GM18870 (cell line): Measurements from ENCODE around the gene AGBL1.

Experiments used
- ATAC-seq: cut with Tn5 transposase; IDR thresholded peaks from one replicate; pipeline ENCODE4 v1.9.1; 2021; ENCODE audit warnings: moderate library complexity; ENCODE audit not compliant: unreplicated experiment

Gene AGBL1

DNA sequence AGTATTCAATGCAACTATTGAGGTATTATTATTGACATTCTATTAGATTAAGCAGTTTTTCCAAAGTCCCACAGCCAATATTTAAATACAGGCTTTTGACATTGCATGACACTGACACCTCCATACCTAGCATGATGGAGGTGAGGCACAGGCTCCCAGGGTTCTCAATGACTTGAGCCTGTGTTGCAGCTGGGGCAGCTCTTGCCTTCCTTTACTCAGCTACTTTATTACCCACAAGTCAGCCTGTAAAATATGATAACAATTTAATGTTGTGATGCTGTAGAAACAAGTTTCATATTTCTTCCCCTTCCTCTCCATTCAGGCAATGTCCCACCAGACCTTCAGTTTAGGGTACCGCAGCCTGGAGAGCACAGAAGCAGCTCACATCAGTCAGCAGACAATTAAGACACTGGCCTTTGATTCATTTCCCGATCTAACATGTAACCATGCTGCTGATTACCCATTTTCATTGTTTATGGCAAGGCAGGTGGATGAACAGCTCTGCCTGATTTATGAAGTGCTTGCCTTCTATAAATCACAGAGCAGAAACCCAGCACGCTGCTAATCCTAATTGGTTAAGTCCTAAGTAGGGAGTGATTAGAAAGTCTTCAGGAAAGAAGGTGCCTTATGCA lies 826.1 kb downstream of the AGBL1 start:
- ATAC-seq, result no peak

DNA sequence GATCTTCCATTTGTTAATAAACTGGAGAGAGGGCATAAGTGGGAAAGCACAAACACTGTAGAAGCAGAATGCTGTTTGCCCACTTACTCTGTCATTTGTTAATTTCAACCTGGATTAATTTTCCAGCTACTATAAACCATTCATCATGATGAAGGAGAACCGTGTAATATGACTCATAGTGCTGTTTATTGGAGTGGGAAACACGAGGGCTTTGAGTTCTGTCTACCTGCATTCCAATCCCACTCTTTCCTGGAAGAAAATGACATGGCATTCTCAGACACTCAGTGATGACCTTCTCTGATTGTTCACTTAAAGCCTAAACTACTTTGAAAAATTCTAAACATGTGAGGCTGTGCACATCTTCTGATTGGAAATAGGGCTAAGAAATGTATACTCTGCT lies 826.7 kb downstream of the AGBL1 start:
- ATAC-seq, result no peak

DNA sequence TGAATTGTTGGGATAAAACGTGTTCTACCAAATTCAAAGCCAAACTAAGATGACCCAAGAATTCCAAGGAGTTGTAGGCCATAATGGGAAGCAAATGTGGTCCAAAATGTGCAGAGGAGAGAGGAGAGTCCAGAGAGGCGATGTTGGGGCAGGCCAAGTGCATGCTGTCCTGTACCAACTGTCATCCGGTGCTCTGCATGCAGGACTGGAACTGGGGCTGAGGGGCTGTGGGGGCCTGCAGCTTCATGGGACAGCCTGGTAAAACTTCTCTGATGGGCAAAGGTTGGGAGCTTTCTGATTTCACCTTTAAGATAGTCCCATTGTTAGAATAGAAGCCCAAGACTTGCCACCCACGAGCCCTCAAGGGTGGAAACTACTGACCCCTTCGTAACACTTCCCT lies 831.4 kb downstream of the AGBL1 start:
- ATAC-seq, result no peak

DNA sequence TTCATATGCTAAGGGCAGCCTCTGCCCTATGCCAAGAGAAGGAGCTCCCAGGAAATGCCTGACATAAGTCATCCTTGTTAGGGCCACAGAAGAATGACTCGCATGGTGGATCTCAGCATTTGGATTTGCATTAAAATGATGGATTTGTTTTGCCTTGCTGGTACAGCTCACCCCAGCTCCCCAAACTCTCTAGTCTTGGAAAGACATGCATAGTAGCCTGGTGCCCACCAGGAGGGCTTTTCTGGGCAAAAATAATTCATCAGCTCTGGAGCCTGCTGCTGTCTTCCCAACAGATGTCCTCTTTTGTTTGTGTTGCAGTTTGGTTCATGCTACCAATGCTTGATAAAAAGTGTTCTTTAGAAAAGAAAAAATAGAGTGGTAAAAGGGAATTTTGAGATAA lies 833.0 kb downstream of the AGBL1 start:
- ATAC-seq, result no peak

DNA sequence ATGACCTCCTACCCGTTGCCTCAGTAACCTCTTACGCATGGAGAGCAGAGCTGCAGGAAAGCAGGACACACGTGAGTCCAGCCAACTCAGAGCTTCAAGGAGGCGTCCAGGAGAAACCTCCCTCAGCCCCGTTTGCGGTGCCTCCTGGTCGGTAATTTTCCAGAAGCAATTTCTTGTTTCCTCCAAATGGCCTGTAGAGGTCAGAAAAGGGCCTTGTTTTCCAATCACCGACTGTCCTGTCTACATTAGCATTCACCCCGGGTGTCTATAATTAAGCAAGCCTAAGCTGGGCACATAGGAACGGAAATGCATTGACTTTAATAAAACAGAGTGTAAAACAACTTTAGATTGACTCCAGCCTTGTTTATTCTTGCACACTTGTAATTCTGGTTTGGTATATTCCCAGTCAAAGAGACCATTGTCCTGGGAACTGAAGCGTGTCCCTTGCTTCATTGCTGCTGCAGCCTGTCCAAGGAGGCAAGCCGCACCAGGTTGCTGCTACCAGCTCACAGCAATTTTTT lies 836.2 kb downstream of the AGBL1 start:
- no peak for ATAC-seq

DNA sequence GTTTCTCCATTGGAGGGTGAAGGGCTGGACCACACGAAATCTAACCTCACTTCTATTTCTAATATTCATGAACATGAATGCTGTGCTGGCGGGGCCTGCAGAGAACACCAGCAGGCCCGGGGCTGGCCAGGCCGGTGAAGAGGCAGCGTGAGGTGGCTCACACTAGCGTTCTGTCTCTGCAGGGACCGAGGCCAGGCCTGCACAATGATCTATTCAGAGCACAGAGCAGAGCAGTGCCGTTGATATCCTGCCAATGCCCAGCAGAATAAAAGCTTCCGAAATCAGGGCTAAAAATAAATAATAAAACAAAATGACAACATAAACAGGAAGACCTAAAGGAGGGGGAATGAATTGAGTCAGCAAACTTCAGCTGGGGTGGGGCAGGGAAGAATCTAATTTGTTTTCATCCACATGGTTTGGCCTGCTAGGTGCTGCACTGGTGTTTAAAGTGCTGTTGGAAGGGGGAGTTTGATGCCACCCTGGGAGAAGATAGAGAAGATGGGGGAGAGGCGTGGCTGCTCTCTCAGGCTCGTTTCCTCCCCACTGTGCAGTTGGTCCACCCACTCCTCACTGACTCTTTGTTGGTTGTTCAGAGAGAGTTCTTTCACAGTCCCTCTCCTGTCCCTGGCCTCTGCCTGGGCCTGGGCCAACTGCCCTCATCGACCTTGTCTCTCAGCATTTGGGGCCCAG lies 837.1 kb downstream of the AGBL1 start:
- no peak for ATAC-seq

DNA sequence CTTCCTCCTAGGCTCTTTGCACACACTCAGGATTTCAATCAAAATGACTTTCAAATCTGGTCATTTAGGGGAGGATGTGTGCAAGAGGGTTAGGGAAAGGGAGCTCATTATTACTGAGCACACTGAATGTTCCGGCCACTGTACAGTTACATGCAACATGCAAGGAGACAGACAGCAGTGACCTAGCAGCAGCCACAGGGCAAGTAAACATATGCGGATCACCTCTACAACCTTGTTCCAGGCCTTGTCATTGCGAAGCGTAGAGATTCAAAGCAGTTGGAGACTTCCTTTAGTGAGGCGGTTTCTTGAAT lies 837.6 kb downstream of the AGBL1 start:
- ATAC-seq, result no peak

DNA sequence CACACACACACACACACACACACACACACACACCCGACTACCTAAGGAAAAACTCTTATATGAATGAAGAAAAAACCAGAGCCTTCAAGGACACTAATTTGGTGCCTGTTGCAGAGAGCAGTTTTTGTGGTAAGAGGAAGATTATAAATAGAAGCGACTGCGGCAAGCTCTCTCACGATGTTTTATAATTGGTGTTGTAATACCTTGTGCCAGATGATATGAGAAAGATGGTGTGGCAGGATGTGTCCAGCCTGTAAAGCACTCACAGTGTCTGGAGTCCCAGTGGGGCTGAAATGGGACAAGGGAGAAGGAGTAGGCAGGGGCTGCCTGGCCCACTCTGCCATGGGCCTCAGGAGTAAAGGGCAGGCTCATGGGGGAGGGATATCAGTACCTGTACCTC lies 839.9 kb downstream of the AGBL1 start:
- ATAC-seq, result no peak

DNA sequence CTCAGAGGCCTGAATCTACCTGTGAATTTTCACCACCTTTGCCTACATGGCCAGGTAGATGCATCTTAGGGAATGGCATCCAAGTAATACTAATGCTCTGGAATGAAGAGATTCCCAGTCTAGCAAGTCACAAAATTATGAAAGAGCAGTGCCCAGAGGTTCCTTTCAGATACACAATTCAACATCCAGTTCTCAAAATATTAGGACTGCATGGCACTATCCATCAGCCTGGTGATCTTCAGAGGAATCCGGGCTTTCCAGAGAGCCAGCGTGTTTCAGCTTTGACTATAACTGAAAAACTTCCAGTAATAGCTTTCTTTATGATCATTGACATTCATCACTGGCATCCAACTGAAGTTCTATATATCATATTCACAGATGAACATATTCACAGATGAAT lies 849.8 kb downstream of the AGBL1 start:
- no peak for ATAC-seq

DNA sequence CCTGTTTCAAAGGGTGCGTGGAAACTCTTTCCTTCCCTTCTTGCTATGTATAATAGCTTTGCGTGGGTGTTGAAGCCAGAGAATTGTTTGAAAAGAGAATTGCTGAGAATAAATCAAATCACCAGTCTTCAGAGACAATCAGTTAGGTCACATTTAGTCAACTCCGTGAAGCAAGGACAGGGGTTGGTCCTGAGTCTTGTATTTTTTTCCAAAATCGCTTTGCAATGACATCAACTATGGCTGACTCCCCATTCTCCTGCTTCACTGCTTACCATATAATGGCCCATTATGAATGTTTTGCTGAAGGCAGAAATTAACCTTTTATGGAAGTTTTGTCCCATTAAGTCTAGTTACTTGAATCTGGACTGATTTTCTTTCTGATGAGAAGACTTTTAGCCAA lies 852.8 kb downstream of the AGBL1 start:
- ATAC-seq, result no peak

DNA sequence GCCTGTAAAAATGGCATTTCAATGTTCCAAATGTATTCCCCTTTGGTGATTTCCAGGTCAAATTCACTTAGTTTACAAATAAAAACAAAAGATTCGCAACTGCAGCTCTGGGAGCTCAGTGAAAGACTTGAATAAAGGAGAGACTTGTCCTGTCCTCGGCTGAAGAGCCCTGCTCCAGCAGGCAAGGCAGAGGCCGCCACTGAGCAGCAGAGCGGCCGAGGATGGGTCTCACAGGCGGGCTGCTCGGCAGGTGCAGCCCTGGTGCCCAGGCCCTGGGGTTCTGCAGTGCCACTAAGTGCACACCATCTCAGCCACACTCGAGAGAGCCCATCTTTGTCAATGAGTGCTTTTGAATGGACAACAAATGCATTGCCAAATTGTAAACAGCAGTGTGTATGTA lies 856.2 kb downstream of the AGBL1 start:
- ATAC-seq, result no peak

DNA sequence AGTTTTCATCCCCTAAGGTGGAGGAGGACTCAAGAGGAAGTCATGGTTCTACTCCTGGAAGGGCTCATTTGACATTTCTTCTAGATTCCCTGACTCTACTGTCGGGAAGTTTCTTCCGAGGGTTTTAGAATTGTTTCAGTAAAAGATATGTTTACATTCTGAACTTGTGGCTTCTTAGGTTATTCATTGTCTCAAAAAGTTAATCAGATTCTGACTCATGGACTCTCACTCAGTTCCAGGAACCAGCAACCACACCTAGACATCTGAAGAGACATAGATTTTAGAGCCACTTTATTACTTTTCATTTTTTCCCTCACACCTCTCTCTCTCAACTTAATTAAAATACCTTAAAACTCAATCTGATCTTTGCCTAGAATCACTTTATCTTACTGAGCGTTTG lies 862.6 kb downstream of the AGBL1 start:
- no peak for ATAC-seq

DNA sequence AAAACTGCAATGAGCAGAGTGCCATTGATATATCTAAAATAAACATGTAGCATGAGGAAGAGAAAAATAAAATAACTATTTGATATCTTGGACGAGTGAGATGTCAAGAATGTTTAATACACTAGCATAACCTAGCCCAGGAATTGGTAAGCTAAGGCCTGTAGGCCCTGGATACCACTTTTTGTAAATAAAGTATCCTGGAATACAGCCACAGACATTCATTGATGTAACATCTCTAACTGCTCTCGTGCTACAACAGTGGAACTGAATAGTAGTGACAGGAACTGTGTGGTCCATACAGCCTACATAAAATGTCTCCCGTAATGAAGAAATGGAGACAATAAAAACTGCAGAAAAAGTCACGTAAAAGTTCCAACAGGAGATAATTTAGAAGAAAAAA lies 869.0 kb downstream of the AGBL1 start:
- no peak for ATAC-seq

DNA sequence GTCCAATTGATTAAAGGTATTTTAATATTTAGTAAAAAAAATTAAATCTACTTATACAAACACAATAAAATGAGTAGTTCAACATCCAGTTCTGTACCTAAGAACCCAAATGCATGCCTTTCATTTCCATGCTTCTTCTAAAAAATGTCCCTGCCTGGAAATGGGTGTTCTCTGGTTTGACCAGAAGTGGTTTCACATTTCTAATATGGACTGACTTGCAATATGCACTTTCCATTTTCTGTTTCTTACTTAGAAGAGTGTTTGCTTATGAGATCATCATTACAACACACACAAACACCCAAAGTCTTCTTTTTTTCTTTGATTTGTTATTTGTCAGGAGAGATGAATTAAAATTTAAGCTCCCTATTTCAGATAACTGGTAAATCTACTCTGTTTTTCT lies 879.6 kb downstream of the AGBL1 start:
- no peak for ATAC-seq

DNA sequence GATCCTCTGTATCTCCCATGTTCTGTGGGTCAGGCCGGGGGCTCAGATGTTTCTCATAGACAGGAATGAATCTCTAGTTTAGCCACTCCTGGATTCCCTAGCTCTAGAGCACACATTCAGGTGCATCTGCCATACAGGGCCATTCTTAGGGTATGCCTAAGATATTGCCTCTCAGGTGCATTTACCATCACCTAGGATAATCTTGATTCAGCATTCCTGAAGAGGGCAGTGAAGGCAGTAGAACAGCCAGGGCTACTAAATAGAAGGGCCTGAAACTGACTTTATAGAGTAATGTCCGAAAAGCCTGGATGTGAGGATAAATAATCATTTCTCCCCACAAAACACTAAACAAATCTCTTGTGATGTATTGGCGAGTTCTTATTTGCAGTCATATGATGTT lies 882.0 kb downstream of the AGBL1 start:
- ATAC-seq, result no peak

DNA sequence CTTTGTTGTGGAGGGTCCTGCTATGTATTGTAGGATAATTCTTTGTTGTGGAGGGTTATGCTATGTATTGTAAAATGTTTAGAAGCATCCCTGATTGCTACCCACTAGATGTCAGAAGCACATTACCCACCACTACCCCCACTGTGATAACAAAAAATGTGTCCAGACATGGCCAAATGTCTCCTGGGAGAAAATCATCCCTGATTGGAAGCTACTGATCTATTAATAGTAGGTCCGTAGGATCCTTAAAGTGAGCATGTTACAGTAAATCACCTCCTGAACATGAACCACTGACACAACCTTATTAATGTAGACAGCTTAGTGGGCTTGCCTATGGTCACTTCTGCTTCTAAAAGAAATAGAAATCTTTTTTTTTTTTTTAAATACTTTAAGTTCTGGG lies 884.6 kb downstream of the AGBL1 start:
- ATAC-seq, result no peak

DNA sequence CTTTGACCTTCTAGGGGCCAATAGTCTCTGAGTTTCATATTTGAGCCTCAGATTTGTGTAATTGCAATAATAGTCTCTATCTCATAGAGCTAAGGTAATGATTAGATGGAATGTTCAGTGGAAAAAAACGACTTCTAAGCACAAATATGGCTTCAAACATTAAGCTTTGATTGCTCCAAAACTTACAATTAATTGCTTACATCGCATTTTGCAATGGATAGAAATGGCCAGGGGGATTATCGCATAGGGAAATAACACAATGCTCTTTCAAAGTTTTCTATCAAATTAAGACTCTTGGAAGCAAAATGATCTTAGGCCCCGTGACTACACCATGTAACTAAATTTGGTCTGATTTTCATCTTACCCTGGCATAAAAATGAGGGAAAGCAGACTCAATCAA lies 888.6 kb downstream of the AGBL1 start:
- ATAC-seq, result no peak

DNA sequence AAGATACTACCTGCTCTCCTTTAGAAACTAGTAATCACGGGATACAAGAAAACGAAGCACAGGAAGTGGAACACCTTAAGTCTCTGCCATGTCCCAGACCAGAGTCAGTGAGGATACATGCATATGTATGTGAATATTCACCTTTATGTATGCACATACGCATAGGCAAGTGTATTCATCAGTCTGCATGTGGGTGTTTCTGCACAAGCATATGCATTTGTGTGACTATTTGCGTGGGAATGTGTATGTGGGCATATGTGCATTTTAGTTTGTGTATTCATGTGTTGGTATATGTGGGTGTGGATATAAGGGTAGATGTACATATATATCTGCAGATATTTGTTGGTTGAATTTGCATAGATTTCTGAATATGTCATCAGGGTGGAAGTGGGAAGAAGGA lies 889.7 kb downstream of the AGBL1 start:
- no peak for ATAC-seq

DNA sequence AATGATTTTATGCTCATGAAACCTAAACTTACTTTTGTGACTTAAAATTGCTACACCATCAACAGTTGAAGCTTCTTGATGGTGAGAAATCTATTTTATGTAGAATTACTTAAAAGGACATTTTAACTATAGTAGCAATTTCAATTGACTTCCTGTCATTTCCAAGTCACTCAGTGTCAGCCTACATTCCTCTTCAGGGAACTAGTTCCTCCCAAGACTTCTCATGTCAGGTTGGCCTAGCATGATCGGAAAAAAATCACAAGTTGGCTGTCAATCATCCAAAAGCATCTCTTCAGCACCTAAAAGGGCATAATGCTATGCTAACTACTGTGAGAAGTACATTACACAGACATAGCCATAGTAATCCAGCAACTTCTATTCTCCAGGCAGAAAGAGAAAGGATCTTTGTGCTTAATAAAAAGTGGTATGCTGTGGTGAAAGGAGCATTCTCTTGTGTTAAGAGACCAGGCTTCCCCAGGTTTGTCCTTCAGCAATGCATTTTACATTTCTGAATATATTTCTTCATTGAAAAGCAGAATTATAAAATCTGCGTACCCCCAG lies 893.7 kb downstream of the AGBL1 start:
- no peak for ATAC-seq

DNA sequence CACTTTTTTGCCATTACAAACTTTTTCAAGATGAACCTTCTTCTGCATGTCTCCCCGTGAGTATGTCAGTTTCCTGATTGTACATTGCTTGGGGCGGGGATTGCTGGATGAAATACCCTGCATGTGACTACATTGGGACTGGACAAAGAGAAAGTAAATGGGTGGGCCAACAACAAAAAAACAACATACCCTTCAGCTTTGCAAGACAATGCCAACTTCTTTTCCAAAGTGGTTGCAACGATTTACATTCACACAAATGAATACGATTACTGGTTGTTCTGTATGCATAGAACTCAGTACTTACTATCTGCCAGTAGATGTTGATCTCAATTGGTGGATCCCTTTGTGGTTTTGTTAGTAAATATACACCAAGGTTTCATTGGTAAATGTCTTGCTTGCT lies 908.4 kb downstream of the AGBL1 start:
- ATAC-seq, result no peak

DNA sequence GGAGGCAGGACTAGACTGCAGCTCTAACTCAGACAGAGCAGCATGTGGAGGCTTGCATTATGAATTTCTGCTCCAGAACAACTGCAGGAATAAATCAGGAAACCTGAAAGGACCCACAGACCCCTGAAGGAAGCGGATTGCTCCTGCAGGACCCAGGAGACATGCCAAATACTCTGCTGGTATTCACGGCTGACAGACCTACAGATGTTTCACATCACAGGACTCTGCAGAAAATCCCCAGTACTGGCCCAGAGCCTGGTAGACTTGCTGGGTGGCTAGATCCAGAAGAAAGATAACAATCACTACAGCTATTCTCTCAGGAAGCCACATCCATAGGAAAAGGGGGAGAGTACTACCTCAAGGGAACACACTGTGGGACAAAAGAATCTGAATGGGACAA lies 942.1 kb downstream of the AGBL1 start:
- ATAC-seq, result no peak

DNA sequence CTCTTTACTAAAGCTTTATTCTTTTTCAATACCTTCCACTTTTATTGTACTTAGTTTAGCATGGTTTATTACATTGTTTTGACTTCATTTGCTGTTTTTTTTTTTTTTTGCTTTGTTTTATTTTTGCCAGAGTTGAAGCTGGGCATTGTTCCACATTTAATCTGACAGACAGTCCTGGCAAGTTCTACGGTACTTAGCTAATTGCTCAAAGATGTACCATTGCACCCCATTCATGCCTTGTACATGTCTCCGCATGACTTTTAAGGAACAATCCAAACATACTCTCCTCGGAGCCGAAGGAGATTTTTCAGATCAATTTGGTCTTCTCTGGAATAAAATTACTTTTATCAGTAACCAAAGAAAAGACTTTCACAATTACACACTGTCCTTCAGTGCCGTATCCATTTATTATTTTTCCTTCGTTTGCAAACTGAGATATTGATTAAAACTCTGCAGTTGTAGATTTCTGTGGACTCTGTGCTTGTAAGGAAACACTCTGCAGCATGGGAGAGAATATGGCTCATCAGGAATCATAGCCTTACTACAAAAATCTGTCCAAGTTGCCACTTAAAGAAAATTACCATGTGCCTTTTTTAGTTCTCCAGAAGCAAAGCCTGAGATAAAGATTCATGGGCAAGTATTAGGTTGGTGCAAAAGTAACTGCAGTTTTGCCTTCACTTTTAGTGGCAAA lies 952.0 kb downstream of the AGBL1 start:
- ATAC-seq, result no peak
